Loucy (cell line): Measurements from ENCODE around the gene BCKDK.

Source experiments
- CTCF ChIP-seq: fragments of 200-600 bp; sonication (generic); conservative IDR thresholded peaks from 2 replicates; pipeline ENCODE4 v1.5.1; 2014; ENCODE audit warnings: mild to moderate bottlenecking, antibody characterized with exemption, low read length
- EZH2phosphoT487 ChIP-seq: fragments of 200-600 bp; IDR thresholded peaks from 2 replicates; pipeline ENCODE4 v1.6.1; 2018; ENCODE audit warnings: antibody characterized with exemption, mild to moderate bottlenecking, moderate library complexity, borderline replicate concordance

DNA sequence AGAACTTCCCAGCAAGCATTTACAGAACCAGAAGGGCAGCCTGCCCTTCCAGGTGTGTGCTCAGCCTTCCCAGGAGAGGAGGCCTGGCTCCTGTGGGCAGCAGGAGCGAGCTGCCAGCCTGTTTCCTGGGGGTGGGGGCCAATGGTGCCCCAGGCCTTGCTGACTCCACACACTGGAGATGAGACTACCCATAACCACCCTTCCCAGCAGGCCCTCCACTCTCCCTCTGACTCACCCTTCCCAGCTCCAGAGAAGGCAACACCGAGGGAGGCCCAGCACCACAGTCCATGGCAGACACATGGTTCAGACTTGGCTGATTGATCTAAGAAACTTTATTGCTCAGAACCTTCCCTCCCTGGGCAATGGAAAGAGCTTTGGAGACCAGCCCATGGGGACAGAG, 17.6 kb upstream of the BCKDK start:
- TF ChIP-seq CTCF (no peak), EZH2phosphoT487 (no peak)
